ENCODE measurements around the gene ENPP1. TPM values are rescaled to one million over a fixed set of nuclear protein-coding genes. Genes with fewer than 3 reads are reported as not detected.
"Not testable (repeated sequence)": the region's sequence is repeated elsewhere in the genome, so short reads cannot be mapped to it uniquely, and the experiment has no call there.

Gene ENPP1
- polyA plus RNA-seq, 3 donors = not detected

- no peak for TF ChIP-seq CTCF (IDR thresholded peaks at IDR 0.05)
Measured at GRCh38 chr6:131914234-131914633, 106.4 kb downstream of the ENPP1 start.

GRCh38 chr6:131914967-131915751 is 107.3 kb downstream of the ENPP1 start:
- Histone ChIP-seq H3K79me2 (ENCODE audit: insufficient read depth, low read length) (no peaks in the 10 kb centered on the region), H3K36me3 (replicated peaks in 1 of 2; ENCODE audit: control insufficient read depth in 1 of 2, insufficient read depth in 2 of 2, low read length in 2 of 2) (no peaks in the 10 kb centered on the region), H3K27me3 (ENCODE audit: control insufficient read depth in 2 of 2, insufficient read depth in 2 of 2, low read length in 2 of 2) (peaks cover 26 to 47% of the 10 kb centered on the region in 2 donors), H3K4me2 (replicated peaks; ENCODE audit: extremely low read depth, low read length, poor library complexity, severe bottlenecking) (no peak overlapping the region), H2AFZ (ENCODE audit: insufficient read depth, low read depth, low read length, poor library complexity, severe bottlenecking) (peak overlapping the region; percentile 4), H3K27ac (ENCODE audit: low read depth in 1 of 2, low read length in 2 of 2) (no peak overlapping the region), H4K20me1 (ENCODE audit: insufficient read depth, low read length) (no peaks in the 10 kb centered on the region), H3K4me1 (ENCODE audit: control insufficient read depth in 1 of 2, insufficient read depth in 2 of 2, low read length in 2 of 2) (no peaks in the 10 kb centered on the region), H3K9me3 (replicated peaks in 1 of 2; ENCODE audit: control insufficient read depth in 1 of 2, insufficient read depth in 1 of 2, low read length in 2 of 2) (peaks cover 0 to 5% of the 10 kb centered on the region in 2 donors), H3K9ac (ENCODE audit: insufficient read depth, low read length, poor library complexity, severe bottlenecking) (no peak overlapping the region), H3K4me3 (replicated peaks in 1 of 3; ENCODE audit: low read depth in 2 of 3, low read length in 3 of 3) (no peak overlapping the region)
- Mint-ChIP-seq H3K36me3 (no peaks in the 10 kb centered on the region), H3K9me3 (peaks cover 0 to 14% (median 12%) of the 10 kb centered on the region in 7 donors), H3K4me1 (peaks cover 5% of the 10 kb centered on the region), H3K4me3 (no peak overlapping the region), H3K27me3 (ENCODE audit: low read depth in 3 of 3) (peaks cover 18 to 51% (median 36%) of the 10 kb centered on the region in 3 donors), H3K27ac (no peak overlapping the region)
- WGBS (ENCODE audit: insufficient coverage) = 14% methylated on average over 5 of the region's 10 CpGs
- DNase-seq = peak in 2 of 3 donors; percentile 12
- intact Hi-C loops (cut with micrococcal nuclease) = no loop called here
- peak; percentile 77 for TF ChIP-seq CTCF (IDR thresholded peaks at IDR 0.05)

More at GRCh38 chr6:131914234-131914633, 106.4 kb downstream of the ENPP1 start:
- Mint-ChIP-seq H3K4me1 (peaks cover 6% of the 10 kb centered on the region), H3K9me3 (peaks cover 0 to 11% (median 7%) of the 10 kb centered on the region in 7 donors), H3K36me3 (no peaks in the 10 kb centered on the region), H3K27ac (no peak overlapping the region), H3K4me3 (no peak overlapping the region), H3K27me3 (ENCODE audit: low read depth in 3 of 3) (peaks cover 14 to 49% (median 36%) of the 10 kb centered on the region in 3 donors)
- Histone ChIP-seq H3K4me2 (replicated peaks; ENCODE audit: extremely low read depth, low read length, poor library complexity, severe bottlenecking) (no peak overlapping the region), H3K27ac (ENCODE audit: low read depth in 1 of 2, low read length in 2 of 2) (no peak overlapping the region), H3K27me3 (ENCODE audit: control insufficient read depth in 2 of 2, insufficient read depth in 2 of 2, low read length in 2 of 2) (peaks cover 26 to 47% of the 10 kb centered on the region in 2 donors), H4K20me1 (ENCODE audit: insufficient read depth, low read length) (no peaks in the 10 kb centered on the region), H3K4me3 (replicated peaks in 1 of 3; ENCODE audit: low read depth in 2 of 3, low read length in 3 of 3) (no peak overlapping the region), H2AFZ (ENCODE audit: insufficient read depth, low read depth, low read length, poor library complexity, severe bottlenecking) (no peak overlapping the region), H3K36me3 (replicated peaks in 1 of 2; ENCODE audit: control insufficient read depth in 1 of 2, insufficient read depth in 2 of 2, low read length in 2 of 2) (no peaks in the 10 kb centered on the region), H3K79me2 (ENCODE audit: insufficient read depth, low read length) (no peaks in the 10 kb centered on the region), H3K9ac (ENCODE audit: insufficient read depth, low read length, poor library complexity, severe bottlenecking) (no peak overlapping the region), H3K4me1 (ENCODE audit: control insufficient read depth in 1 of 2, insufficient read depth in 2 of 2, low read length in 2 of 2) (no peaks in the 10 kb centered on the region), H3K9me3 (replicated peaks in 1 of 2; ENCODE audit: control insufficient read depth in 1 of 2, insufficient read depth in 1 of 2, low read length in 2 of 2) (peaks cover 0 to 5% of the 10 kb centered on the region in 2 donors)
- WGBS (ENCODE audit: insufficient coverage) = no CpG with 5 or more reads among the region's 1 CpG
- no peak for DNase-seq
- intact Hi-C loops (cut with micrococcal nuclease) = no loop called here

- H3K27me3 Mint-ChIP-seq (ENCODE audit: low read depth in 3 of 3) = peaks cover 18 to 47% (median 36%) of the 10 kb centered on the region in 3 donors
Measured at GRCh38 chr6:131916091-131916796, 108.4 kb downstream of the ENPP1 start.

More at GRCh38 chr6:131916091-131916796, 108.4 kb downstream of the ENPP1 start:
- H3K9ac ChIP-seq (ENCODE audit: insufficient read depth, low read length, poor library complexity, severe bottlenecking); H4K20me1 ChIP-seq (ENCODE audit: insufficient read depth, low read length); intact Hi-C loops (cut with micrococcal nuclease); H3K36me3 Mint-ChIP-seq; H3K27ac ChIP-seq (ENCODE audit: low read depth in 1 of 2, low read length in 2 of 2); H3K36me3 ChIP-seq (replicated peaks in 1 of 2; ENCODE audit: control insufficient read depth in 1 of 2, insufficient read depth in 2 of 2, low read length in 2 of 2); H3K4me1 ChIP-seq (ENCODE audit: control insufficient read depth in 1 of 2, insufficient read depth in 2 of 2, low read length in 2 of 2); DNase-seq; H3K27ac Mint-ChIP-seq; H3K4me1 Mint-ChIP-seq; H3K4me3 ChIP-seq (replicated peaks in 1 of 3; ENCODE audit: low read depth in 2 of 3, low read length in 3 of 3); H3K79me2 ChIP-seq (ENCODE audit: insufficient read depth, low read length); H3K9me3 ChIP-seq (replicated peaks in 1 of 2; ENCODE audit: control insufficient read depth in 1 of 2, insufficient read depth in 1 of 2, low read length in 2 of 2); H3K4me2 ChIP-seq (replicated peaks; ENCODE audit: extremely low read depth, low read length, poor library complexity, severe bottlenecking); H2AFZ ChIP-seq (ENCODE audit: insufficient read depth, low read depth, low read length, poor library complexity, severe bottlenecking): not testable (repeated sequence)
- Mint-ChIP-seq H3K9me3 (peaks cover 1 to 17% (median 12%) of the 10 kb centered on the region in 7 donors), H3K4me3 (peak overlapping the region in 1 of 2 donors; percentile 41)
- H3K27me3 ChIP-seq (ENCODE audit: control insufficient read depth in 2 of 2, insufficient read depth in 2 of 2, low read length in 2 of 2) = peaks cover 26 to 40% of the 10 kb centered on the region in 2 donors
- no CpG with 5 or more reads among the region's 2 CpGs for WGBS (ENCODE audit: insufficient coverage)
